ENCODE results near the gene MOGAT2. TPM values are rescaled to one million over a fixed set of nuclear protein-coding genes. Genes with fewer than 3 reads are reported as not detected.

The MOGAT2 gene
- total RNA-seq (not detected), polyA plus RNA-seq (not detected)

DNA sequence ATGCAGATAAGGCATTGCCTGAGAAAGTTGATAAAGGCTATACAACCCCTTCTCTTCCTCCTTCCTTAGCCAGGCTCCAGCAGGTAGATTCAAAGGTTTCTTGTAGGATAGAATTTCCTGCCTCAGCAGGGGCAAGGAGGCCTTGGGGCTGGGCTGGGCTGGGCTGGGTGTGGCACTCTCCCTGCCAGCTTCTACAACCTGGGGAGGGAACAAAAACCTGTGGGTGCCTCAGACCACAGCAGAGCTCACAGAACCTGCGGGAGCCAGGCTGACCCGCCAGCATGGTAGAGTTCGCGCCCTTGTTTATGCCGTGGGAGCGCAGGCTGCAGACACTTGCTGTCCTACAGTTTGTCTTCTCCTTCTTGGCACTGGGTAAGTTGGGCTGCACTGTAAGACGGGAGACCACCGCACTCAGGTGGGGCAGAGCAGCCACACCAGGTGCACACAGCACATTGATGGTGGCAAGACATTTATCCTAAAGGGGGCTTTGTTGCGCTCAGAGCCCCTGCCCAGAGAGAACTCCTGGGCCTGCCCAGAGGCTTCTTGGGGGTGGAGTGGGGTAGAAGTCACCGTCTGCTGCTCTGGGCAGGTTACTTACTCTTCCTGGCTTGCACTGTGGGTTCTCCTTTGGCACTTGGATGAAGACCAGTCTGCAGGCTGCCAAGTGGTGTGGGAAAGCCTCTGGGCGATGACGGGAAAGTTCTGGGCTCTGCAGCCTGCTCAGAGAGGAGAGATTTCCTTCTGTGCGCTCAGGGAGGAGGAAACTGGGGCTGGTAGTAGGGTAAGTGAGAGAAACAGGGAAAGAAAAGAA is at the start of gene MOGAT2:
TSS of gene MOGAT2 (plus strand) at position 231 of the 811 bp plus-strand sequence. CDS start at position 282, 51 bp downstream.
- ChIA-PET CTCF (ENCODE audit: partially characterized antibody) (no interaction called here), POLR2A (ENCODE audit: partially characterized antibody) (no interaction called here)
- Mint-ChIP-seq H3K27me3 (peaks cover 1 to 7% of the 10 kb centered on the region in 2 donors), H3K9me3 (no peaks in the 10 kb centered on the region), H3K4me3 (no peak within 1 kb of the TSS), H3K36me3 (no peaks in the 10 kb centered on the region), H3K4me1 (no peaks in the 10 kb centered on the region), H3K27ac (peak within 1 kb of the TSS in 1 of 7 donors; percentile 32)
- Histone ChIP-seq H3K4me3 (ENCODE audit: low read length in 2 of 2) (no peak within 1 kb of the TSS), H3K27me3 (ENCODE audit: insufficient read depth, low read length) (no peaks in the 10 kb centered on the region), H3K9me3 (ENCODE audit: control insufficient read depth in 1 of 2, low read length in 2 of 2) (no peaks in the 10 kb centered on the region), H3K27ac (ENCODE audit: low read depth, low read length) (no peak within 1 kb of the TSS), H3K36me3 (ENCODE audit: insufficient read depth, low read length) (no peaks in the 10 kb centered on the region), H3K4me1 (ENCODE audit: insufficient read depth, low read length) (no peaks in the 10 kb centered on the region)
- intact Hi-C loops (cut with micrococcal nuclease): no loop called here
- no peak for DNase-seq

GRCh38 chr11:75668451-75669297 is 49.0 kb upstream of the MOGAT2 start, which contains the start of gene MAP6:
Gene MAP6, minus strand, starts transcription at chr11:75669038. Its CDS starts 669 bp downstream, at chr11:75668369.
- Mint-ChIP-seq H3K36me3 (no peaks in the 10 kb centered on the region), H3K4me1 (peaks cover 7 to 23% (median 13%) of the 10 kb centered on the region in 4 donors), H3K27ac (peak within 1 kb of the TSS in 1 of 7 donors; percentile 59), H3K4me3 (peak within 1 kb of the TSS; percentile 84 to 95 (median 88)), H3K9me3 (peaks cover 0 to 6% (median 1%) of the 10 kb centered on the region in 8 donors), H3K27me3 (peaks cover 44 to 57% of the 10 kb centered on the region in 2 donors)
- H3K27me3 ChIP-seq (ENCODE audit: insufficient read depth, low read length): peaks cover 33% of the 10 kb centered on the region
- CTCF ChIA-PET (ENCODE audit: partially characterized antibody): no interaction called here
- POLR2A ChIA-PET (ENCODE audit: partially characterized antibody): interaction anchor here (0.6 to 1.2 kb wide), 2 partner anchors 17 to 340 kb away, joined by 3 to 4 read pairs; no protein-coding TSS in a partner anchor
- no peaks in the 10 kb centered on the region for H3K36me3 ChIP-seq (ENCODE audit: insufficient read depth, low read length)
- peaks cover 14% of the 10 kb centered on the region for H3K4me1 ChIP-seq (ENCODE audit: insufficient read depth, low read length)
- H3K9me3 ChIP-seq (ENCODE audit: control insufficient read depth in 1 of 2, low read length in 2 of 2): no peaks in the 10 kb centered on the region
- intact Hi-C loops (cut with micrococcal nuclease): no loop called here
- DNase-seq: peak in 3 of 5 donors; percentile 5 to 18 (median 12)
- no peak within 1 kb of the TSS for H3K27ac ChIP-seq (ENCODE audit: low read depth, low read length)
- H3K4me3 ChIP-seq (ENCODE audit: low read length in 2 of 2): peak within 1 kb of the TSS in 1 of 2 donors; percentile 49

- CTCF ChIA-PET (ENCODE audit: partially characterized antibody): interaction anchor here (2.8 kb wide), 1 partner anchor 32 kb away, joined by 9 read pairs; no protein-coding TSS in a partner anchor
- DNase-seq: no peak
- H3K27me3 Mint-ChIP-seq: peaks cover 27 to 32% of the 10 kb centered on the region in 2 donors
Observed at GRCh38 chr11:75673977-75674582, 43.6 kb upstream of the MOGAT2 start.

GRCh38 chr11:75677275-75677674 is 40.4 kb upstream of the MOGAT2 start:
- Mint-ChIP-seq H3K4me1 (peaks cover 0 to 2% (median 0%) of the 10 kb centered on the region in 4 donors), H3K4me3 (no peak overlapping the region), H3K36me3 (no peaks in the 10 kb centered on the region), H3K27ac (no peak overlapping the region), H3K27me3 (peaks cover 12 to 15% of the 10 kb centered on the region in 2 donors), H3K9me3 (peaks cover 0 to 6% (median 3%) of the 10 kb centered on the region in 8 donors)
- H3K9me3 ChIP-seq (ENCODE audit: control insufficient read depth in 1 of 2, low read length in 2 of 2): no peaks in the 10 kb centered on the region
- H3K36me3 ChIP-seq (ENCODE audit: insufficient read depth, low read length): no peaks in the 10 kb centered on the region
- CTCF ChIA-PET (ENCODE audit: partially characterized antibody): interaction anchor here (1.0 to 1.3 kb wide), 2 partner anchors 29 to 101 kb away, joined by 3 to 4 read pairs; no protein-coding TSS in a partner anchor
- no peak overlapping the region for H3K4me3 ChIP-seq (ENCODE audit: low read length in 2 of 2)
- no peak overlapping the region for H3K27ac ChIP-seq (ENCODE audit: low read depth, low read length)
- DNase-seq: no peak
- POLR2A ChIA-PET (ENCODE audit: partially characterized antibody): no interaction called here
- intact Hi-C loops (cut with micrococcal nuclease): no loop called here
- no peaks in the 10 kb centered on the region for H3K4me1 ChIP-seq (ENCODE audit: insufficient read depth, low read length)
- no peaks in the 10 kb centered on the region for H3K27me3 ChIP-seq (ENCODE audit: insufficient read depth, low read length)

More at GRCh38 chr11:75673977-75674582, 43.6 kb upstream of the MOGAT2 start:
- Mint-ChIP-seq H3K27ac (no peak overlapping the region), H3K4me1 (peaks cover 0 to 5% (median 2%) of the 10 kb centered on the region in 4 donors), H3K9me3 (peaks cover 0 to 6% (median 2%) of the 10 kb centered on the region in 8 donors), H3K4me3 (no peak overlapping the region), H3K36me3 (no peaks in the 10 kb centered on the region)
- POLR2A ChIA-PET (ENCODE audit: partially characterized antibody): no interaction called here
- intact Hi-C loops (cut with micrococcal nuclease): no loop called here
- H3K27ac ChIP-seq (ENCODE audit: low read depth, low read length): no peak overlapping the region
- H3K4me3 ChIP-seq (ENCODE audit: low read length in 2 of 2): no peak overlapping the region
- H3K36me3 ChIP-seq (ENCODE audit: insufficient read depth, low read length): no peaks in the 10 kb centered on the region
- no peaks in the 10 kb centered on the region for H3K9me3 ChIP-seq (ENCODE audit: control insufficient read depth in 1 of 2, low read length in 2 of 2)
- peaks cover 3% of the 10 kb centered on the region for H3K4me1 ChIP-seq (ENCODE audit: insufficient read depth, low read length)
- peaks cover 16% of the 10 kb centered on the region for H3K27me3 ChIP-seq (ENCODE audit: insufficient read depth, low read length)

DNA sequence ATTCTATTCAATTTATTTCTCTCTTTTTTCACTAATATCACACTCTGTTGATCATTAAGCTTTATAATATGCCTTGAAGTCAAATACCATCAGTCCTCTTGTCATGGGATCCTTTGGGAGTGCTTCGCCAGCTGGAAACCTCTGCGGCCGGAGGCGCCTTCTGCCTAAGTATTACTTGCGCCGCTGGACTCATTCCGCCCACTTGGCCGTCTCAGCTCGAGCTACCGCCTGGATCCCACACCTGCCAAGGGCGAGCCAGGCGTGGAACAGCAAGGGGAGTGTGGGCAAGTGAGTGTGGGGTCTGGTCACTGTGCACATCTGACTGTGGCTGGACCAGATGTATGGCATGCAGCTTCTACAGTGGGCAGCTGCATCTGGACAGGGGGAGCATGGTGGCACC is 39.7 kb upstream of the MOGAT2 start:
- no peak overlapping the region for H3K4me3 Mint-ChIP-seq
- POLR2A ChIA-PET (ENCODE audit: partially characterized antibody): no interaction called here

DNA sequence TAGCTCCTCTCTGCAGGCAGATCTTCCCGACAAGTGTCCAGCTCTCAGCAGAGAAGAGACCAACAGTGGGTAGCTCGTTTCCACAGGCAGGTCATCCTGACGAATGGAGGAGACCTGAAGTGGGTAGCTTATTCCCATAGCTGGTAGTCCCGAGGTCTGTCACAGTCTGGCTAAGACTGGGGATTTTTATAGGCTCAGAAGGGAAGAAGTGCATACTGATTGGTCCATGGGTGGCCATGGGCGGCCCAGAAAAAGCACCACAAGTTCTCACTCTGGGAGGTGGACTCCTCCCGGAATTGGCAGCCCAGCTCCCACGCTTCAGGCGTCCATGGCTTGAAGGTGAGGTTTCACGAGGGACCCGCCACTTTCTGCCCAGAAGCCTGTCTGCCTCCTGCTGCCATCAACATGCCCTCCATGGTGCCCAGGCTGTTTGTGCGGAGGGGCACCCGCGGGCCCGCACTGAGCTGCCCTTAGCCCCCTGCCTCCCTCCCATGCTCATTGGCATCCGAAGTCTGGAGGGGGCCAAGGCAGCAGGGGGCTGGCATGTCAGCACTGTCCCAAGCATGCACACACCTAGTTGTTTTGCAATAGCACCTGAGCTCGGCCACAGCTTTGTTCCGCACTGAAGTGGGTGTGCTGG is 38.9 kb upstream of the MOGAT2 start:
- POLR2A ChIA-PET (ENCODE audit: partially characterized antibody): no interaction called here
- H3K9me3 Mint-ChIP-seq: peaks cover 0 to 12% (median 9%) of the 10 kb centered on the region in 8 donors
- peaks cover 18 to 21% of the 10 kb centered on the region in 2 donors for H3K27me3 Mint-ChIP-seq
- Histone ChIP-seq H3K27ac (ENCODE audit: low read depth, low read length) (no peak overlapping the region), H3K27me3 (ENCODE audit: insufficient read depth, low read length) (no peaks in the 10 kb centered on the region), H3K4me1 (ENCODE audit: insufficient read depth, low read length) (no peaks in the 10 kb centered on the region), H3K9me3 (ENCODE audit: control insufficient read depth in 1 of 2, low read length in 2 of 2) (no peaks in the 10 kb centered on the region), H3K4me3 (ENCODE audit: low read length in 2 of 2) (no peak overlapping the region), H3K36me3 (ENCODE audit: insufficient read depth, low read length) (no peaks in the 10 kb centered on the region)
- no peak overlapping the region for H3K27ac Mint-ChIP-seq
- peaks cover 0 to 2% (median 0%) of the 10 kb centered on the region in 4 donors for H3K4me1 Mint-ChIP-seq
- CTCF ChIA-PET (ENCODE audit: partially characterized antibody): interaction anchor here (1.1 to 1.3 kb wide), 2 partner anchors 8 to 27 kb away, joined by 4 read pairs; no protein-coding TSS in a partner anchor
- no peak overlapping the region for H3K4me3 Mint-ChIP-seq
- intact Hi-C loops (cut with micrococcal nuclease): no loop called here
- no peak for DNase-seq
- no peaks in the 10 kb centered on the region for H3K36me3 Mint-ChIP-seq

More for the DNA sequence above, 39.7 kb upstream of the MOGAT2 start:
- Mint-ChIP-seq H3K27me3 (peaks cover 11 to 16% of the 10 kb centered on the region in 2 donors), H3K27ac (no peak overlapping the region), H3K36me3 (no peaks in the 10 kb centered on the region), H3K9me3 (peaks cover 0 to 7% (median 4%) of the 10 kb centered on the region in 8 donors), H3K4me1 (peaks cover 0 to 2% (median 0%) of the 10 kb centered on the region in 4 donors)
- Histone ChIP-seq H3K27ac (ENCODE audit: low read depth, low read length) (no peak overlapping the region), H3K36me3 (ENCODE audit: insufficient read depth, low read length) (no peaks in the 10 kb centered on the region), H3K4me1 (ENCODE audit: insufficient read depth, low read length) (no peaks in the 10 kb centered on the region), H3K4me3 (ENCODE audit: low read length in 2 of 2) (no peak overlapping the region), H3K9me3 (ENCODE audit: control insufficient read depth in 1 of 2, low read length in 2 of 2) (no peaks in the 10 kb centered on the region), H3K27me3 (ENCODE audit: insufficient read depth, low read length) (no peaks in the 10 kb centered on the region)
- intact Hi-C loops (cut with micrococcal nuclease): no loop called here
- CTCF ChIA-PET (ENCODE audit: partially characterized antibody): interaction anchor here (1.0 to 1.3 kb wide), 3 partner anchors 8 to 101 kb away, joined by 3 to 4 read pairs (median 4); no protein-coding TSS in a partner anchor
- no peak for DNase-seq

Data from CD4-positive, alpha-beta memory T cell (primary cell).